Measurements from ENCODE around the gene BCL2L1. TPM values are rescaled to one million over a fixed set of nuclear protein-coding genes. Genes with fewer than 3 reads are reported as not detected.

BCL2L1 gene
- total and polyA plus RNA-seq, 10 of the 15 experiments (the other 5 are each of a cell fraction or from before 2014, with no cell fraction given) = 0.63 to 67.7 (median 43.6) TPM

DNA sequence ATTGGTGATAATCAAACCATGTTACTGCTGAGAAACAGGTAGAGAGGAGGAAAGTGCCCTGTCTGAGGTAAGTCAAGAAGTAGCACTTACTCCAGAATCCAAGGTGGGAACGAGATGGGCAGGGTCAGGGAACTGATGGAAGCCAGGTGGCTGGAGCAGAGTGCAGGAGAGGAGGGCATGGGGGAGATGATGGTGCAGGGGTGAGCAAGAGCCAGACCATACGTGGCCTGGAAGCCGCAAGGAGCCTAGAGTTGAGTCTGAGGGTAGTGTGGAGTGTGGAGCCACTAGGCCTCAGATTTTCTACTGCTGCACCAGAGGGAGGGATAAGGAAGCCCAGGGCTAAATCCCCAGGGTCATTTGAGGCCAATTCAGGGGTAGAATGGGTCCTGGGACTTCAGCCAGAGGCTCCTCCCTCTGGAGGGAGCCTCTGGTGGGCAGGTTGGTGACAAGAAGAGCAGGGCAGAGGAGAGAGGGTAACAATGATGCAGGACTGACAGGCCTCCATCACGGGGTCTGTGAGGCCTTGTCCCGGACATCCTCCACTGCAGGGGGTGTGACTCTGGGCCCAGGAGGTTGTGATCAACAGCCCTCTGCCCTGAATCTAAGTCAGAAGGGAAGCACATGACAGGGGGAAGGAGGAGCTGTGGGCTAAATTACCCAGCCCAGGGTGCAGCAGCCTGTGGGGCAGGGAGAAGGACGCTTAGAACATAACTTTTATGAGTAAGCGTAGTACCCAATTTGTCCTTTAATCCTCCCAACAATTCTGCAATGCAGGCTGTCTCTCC, 56.2 kb downstream of the BCL2L1 start (continued):
- TF ChIP-seq, protein P1, sequence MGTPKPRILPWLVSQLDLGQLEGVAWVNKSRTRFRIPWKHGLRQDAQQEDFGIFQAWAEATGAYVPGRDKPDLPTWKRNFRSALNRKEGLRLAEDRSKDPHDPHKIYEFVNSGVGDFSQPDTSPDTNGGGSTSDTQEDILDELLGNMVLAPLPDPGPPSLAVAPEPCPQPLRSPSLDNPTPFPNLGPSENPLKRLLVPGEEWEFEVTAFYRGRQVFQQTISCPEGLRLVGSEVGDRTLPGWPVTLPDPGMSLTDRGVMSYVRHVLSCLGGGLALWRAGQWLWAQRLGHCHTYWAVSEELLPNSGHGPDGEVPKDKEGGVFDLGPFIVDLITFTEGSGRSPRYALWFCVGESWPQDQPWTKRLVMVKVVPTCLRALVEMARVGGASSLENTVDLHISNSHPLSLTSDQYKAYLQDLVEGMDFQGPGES (IDR thresholded peaks at IDR 0.05) = no peak
- no peak for TF ChIP-seq NR2C2 (IDR thresholded peaks at IDR 0.05; ENCODE audit: borderline replicate concordance, control insufficient read depth, insufficient read length, low read depth)
- TF ChIP-seq, protein P2, sequence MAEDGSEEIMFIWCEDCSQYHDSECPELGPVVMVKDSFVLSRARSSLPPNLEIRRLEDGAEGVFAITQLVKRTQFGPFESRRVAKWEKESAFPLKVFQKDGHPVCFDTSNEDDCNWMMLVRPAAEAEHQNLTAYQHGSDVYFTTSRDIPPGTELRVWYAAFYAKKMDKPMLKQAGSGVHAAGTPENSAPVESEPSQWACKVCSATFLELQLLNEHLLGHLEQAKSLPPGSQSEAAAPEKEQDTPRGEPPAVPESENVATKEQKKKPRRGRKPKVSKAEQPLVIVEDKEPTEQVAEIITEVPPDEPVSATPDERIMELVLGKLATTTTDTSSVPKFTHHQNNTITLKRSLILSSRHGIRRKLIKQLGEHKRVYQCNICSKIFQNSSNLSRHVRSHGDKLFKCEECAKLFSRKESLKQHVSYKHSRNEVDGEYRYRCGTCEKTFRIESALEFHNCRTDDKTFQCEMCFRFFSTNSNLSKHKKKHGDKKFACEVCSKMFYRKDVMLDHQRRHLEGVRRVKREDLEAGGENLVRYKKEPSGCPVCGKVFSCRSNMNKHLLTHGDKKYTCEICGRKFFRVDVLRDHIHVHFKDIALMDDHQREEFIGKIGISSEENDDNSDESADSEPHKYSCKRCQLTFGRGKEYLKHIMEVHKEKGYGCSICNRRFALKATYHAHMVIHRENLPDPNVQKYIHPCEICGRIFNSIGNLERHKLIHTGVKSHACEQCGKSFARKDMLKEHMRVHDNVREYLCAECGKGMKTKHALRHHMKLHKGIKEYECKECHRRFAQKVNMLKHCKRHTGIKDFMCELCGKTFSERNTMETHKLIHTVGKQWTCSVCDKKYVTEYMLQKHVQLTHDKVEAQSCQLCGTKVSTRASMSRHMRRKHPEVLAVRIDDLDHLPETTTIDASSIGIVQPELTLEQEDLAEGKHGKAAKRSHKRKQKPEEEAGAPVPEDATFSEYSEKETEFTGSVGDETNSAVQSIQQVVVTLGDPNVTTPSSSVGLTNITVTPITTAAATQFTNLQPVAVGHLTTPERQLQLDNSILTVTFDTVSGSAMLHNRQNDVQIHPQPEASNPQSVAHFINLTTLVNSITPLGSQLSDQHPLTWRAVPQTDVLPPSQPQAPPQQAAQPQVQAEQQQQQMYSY (CRISPR knock-in tag; IDR thresholded peaks at IDR 0.05) = no peak
- no peak for TF ChIP-seq ZNF24 (IDR thresholded peaks at IDR 0.05)
- TF ChIP-seq, protein P3, sequence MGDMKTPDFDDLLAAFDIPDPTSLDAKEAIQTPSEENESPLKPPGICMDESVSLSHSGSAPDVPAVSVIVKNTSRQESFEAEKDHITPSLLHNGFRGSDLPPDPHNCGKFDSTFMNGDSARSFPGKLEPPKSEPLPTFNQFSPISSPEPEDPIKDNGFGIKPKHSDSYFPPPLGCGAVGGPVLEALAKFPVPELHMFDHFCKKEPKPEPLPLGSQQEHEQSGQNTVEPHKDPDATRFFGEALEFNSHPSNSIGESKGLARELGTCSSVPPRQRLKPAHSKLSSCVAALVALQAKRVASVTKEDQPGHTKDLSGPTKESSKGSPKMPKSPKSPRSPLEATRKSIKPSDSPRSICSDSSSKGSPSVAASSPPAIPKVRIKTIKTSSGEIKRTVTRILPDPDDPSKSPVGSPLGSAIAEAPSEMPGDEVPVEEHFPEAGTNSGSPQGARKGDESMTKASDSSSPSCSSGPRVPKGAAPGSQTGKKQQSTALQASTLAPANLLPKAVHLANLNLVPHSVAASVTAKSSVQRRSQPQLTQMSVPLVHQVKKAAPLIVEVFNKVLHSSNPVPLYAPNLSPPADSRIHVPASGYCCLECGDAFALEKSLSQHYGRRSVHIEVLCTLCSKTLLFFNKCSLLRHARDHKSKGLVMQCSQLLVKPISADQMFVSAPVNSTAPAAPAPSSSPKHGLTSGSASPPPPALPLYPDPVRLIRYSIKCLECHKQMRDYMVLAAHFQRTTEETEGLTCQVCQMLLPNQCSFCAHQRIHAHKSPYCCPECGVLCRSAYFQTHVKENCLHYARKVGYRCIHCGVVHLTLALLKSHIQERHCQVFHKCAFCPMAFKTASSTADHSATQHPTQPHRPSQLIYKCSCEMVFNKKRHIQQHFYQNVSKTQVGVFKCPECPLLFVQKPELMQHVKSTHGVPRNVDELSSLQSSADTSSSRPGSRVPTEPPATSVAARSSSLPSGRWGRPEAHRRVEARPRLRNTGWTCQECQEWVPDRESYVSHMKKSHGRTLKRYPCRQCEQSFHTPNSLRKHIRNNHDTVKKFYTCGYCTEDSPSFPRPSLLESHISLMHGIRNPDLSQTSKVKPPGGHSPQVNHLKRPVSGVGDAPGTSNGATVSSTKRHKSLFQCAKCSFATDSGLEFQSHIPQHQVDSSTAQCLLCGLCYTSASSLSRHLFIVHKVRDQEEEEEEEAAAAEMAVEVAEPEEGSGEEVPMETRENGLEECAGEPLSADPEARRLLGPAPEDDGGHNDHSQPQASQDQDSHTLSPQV (IDR thresholded peaks at IDR 0.05) = no peak
- TF ChIP-seq ZNF207 (IDR thresholded peaks at IDR 0.05; ENCODE audit: borderline replicate concordance) = no peak
